Kidney (tissue), 14 donors: ENCODE measurements around the gene NUP188. TPM values are rescaled to one million over a fixed set of nuclear protein-coding genes. Genes with fewer than 3 reads are reported as not detected.

Experiments used
- DNase-seq, 5 donors: peaks; one replicate each; pipeline ENCODE4 v3.0.0-alpha.2; 2013 to 2020
- FAIRE-seq: peaks from 2 replicates; lab custom pipeline; 2012; peaks lifted over from hg19 to GRCh38; lab: Jason Lieb, UNC
- H3K27ac ChIP-seq, 2 donors: one replicate each; pipeline ENCODE4 v1.7.0; 2013; ENCODE audit warnings: low read depth in 2 of 2, low read length in 2 of 2, inconsistent platforms in 1 of 2
- H3K27me3 ChIP-seq: one replicate; pipeline ENCODE4 v1.7.1; 2013; ENCODE audit warnings: low read length, inconsistent platforms; ENCODE audit not compliant: control insufficient read depth, insufficient read depth
- H3K36me3 ChIP-seq, 3 donors: one replicate each; pipeline versions ENCODE4 v1.7.0 to v1.7.1; 2013; ENCODE audit warnings: low read length in 3 of 3, control low read depth in 1 of 3, inconsistent platforms in 1 of 3; ENCODE audit not compliant: insufficient read depth in 3 of 3, control insufficient read depth in 2 of 3
- H3K4me1 ChIP-seq, 3 donors: one replicate each; pipeline versions ENCODE4 v1.7.0 to v1.7.1; 2013; ENCODE audit warnings: low read length in 3 of 3, inconsistent platforms in 1 of 3, low read depth in 1 of 3; ENCODE audit not compliant: control insufficient read depth in 2 of 3, insufficient read depth in 2 of 3
- H3K4me3 ChIP-seq, 3 donors: one replicate each; pipeline versions ENCODE4 v1.7.0 to v1.8.1; 2013; ENCODE audit warnings: low read length in 3 of 3, control low read depth in 1 of 3, inconsistent platforms in 1 of 3
- H3K9ac ChIP-seq, 3 donors: one replicate each; pipeline versions ENCODE4 v1.7.0 to v1.7.1; 2013; ENCODE audit warnings: low read length in 3 of 3, control low read depth in 1 of 3, inconsistent platforms in 1 of 3
- H3K9me3 ChIP-seq, 3 donors: one replicate each; pipeline versions ENCODE4 v1.7.0 to v1.7.1; 2013; ENCODE audit warnings: low read length in 3 of 3, control low read depth in 1 of 3, inconsistent platforms in 1 of 3; ENCODE audit not compliant: control insufficient read depth in 2 of 3, insufficient read depth in 1 of 3
- CTCF ChIP-seq: IDR thresholded peaks from 3 replicates; pipeline ENCODE4 v1.5.1; 2012; ENCODE audit warnings: mild to moderate bottlenecking, moderate library complexity, borderline replicate concordance; ENCODE audit not compliant: insufficient read depth; ENCODE audit errors: extremely low read depth
- intact Hi-C: fragments of 100-400 bp; cut with DNase I; formaldehyde crosslinking; loops from one replicate; pipeline ENCODE4 v1.11.1; 2022
- polyA plus RNA-seq: library from polyadenylated mRNA; stranded (reverse); fragments of 350-450 nt; fragmentation: Illumina TruSeq; extraction: RNeasy Lipid Tissue Mini Kit (QIAGEN cat#74804); gene quantifications from one replicate; pipeline ENCODE4 v1.2.3, GENCODE V29; 2014; ENCODE audit warnings: low read depth, low replicate concordance; ENCODE audit not compliant: insufficient read depth
- total RNA-seq: library from RNA; stranded (reverse); fragmentation: NEBNext Ultra II Directional; extraction: Animal tissue kit (Norgen Biotek cat#: 25700); gene quantifications from one replicate; pipeline ENCODE4 v1.2.1, GENCODE V29; 2021
- donor health status: control.
- donor health status: control.
- donor health status: control.
- donor health status: control.
- donor health status: control.
- donor health status: DM: yes; HTN: yes; CAD: no.
- donor health status: Normal renal cell carcinoma (clear cell type).

The NUP188 gene
- total and polyA plus RNA-seq, 2 donors from 2014 or later: 6.4 to 27.9 TPM

GRCh38 chr9:129027224-129027684, 79.8 kb downstream of the NUP188 start:
- peaks cover 0 to 15% (median 0%) of the 10 kb centered on the region in 3 donors for H3K4me1 ChIP-seq
- H3K9me3 ChIP-seq: no peaks in the 10 kb centered on the region
- peak overlapping the region; percentile 45 to 75 (median 75) for H3K4me3 ChIP-seq
- no peaks in the 10 kb centered on the region for H3K36me3 ChIP-seq
- TF ChIP-seq CTCF: no peak
- H3K27me3 ChIP-seq: no peaks in the 10 kb centered on the region
- peak overlapping the region; percentile 51 to 81 for H3K27ac ChIP-seq
- peak overlapping the region in 2 of 3 donors; percentile 82 to 92 for H3K9ac ChIP-seq
- DNase-seq: peak in 2 of 5 donors; percentile 34 to 51
- intact Hi-C loops: no loop called here
- no peak for FAIRE-seq

GRCh38 chr9:129027685-129028191, 80.2 kb downstream of the NUP188 start:
- intact Hi-C loops: no loop called here
- Histone ChIP-seq H3K9ac (peak overlapping the region in 2 of 3 donors; percentile 82 to 92), H3K27ac (peak overlapping the region; percentile 51 to 81), H3K4me3 (peak overlapping the region; percentile 45 to 75 (median 75)), H3K27me3 (no peaks in the 10 kb centered on the region), H3K36me3 (no peaks in the 10 kb centered on the region), H3K4me1 (peaks cover 0 to 15% (median 0%) of the 10 kb centered on the region in 3 donors), H3K9me3 (no peaks in the 10 kb centered on the region)
- peak in 4 of 5 donors; percentile 58 to 92 (median 82) for DNase-seq
- no peak for TF ChIP-seq CTCF
- FAIRE-seq: no peak

- Histone ChIP-seq H3K9ac (peak within 1 kb of the TSS in 2 of 3 donors; percentile 82 to 92), H3K27ac (peak within 1 kb of the TSS; percentile 51 to 81), H3K27me3 (no peaks in the 10 kb centered on the region), H3K4me1 (peaks cover 0 to 15% (median 0%) of the 10 kb centered on the region in 3 donors), H3K4me3 (peak within 1 kb of the TSS; percentile 45 to 75 (median 75)), H3K9me3 (no peaks in the 10 kb centered on the region), H3K36me3 (no peaks in the 10 kb centered on the region)
- intact Hi-C loops: no loop called here
- peak; percentile 87 for TF ChIP-seq CTCF
- no peak for FAIRE-seq
- DNase-seq: peak; percentile 96 to 99 (median 99)
These were observed 80.9 kb downstream of the NUP188 start, which contains the start of gene SH3GLB2 for GRCh38 chr9:129028192-129028966. TSS of gene SH3GLB2 (minus strand) at chr9:129028331. CDS start at chr9:129028154, 177 bp downstream.
